Fibroblast of lung (primary cell): ENCODE measurements around the gene FCRL2.

Experiments
- CTCF ChIP-seq, 2 donors: IDR thresholded peaks in 1 of 2; conservative IDR thresholded peaks in 1 of 2; 1 replicate in 1 of 2; 2 replicates in 1 of 2; pipeline ENCODE4 v1.5.1; 2011 to 2012; ENCODE audit warnings: low read length in 2 of 2, control low read depth in 1 of 2, inconsistent platforms in 1 of 2, low read depth in 1 of 2, mild to moderate bottlenecking in 1 of 2
- EZH2 ChIP-seq: IDR thresholded peaks from 2 replicates; pipeline ENCODE4 v1.5.1; 2012; ENCODE audit warnings: low read length, control low read depth, mild to moderate bottlenecking; ENCODE audit errors: missing control alignments

GRCh38 chr1:157781048-157781447 lies 4.1 kb upstream of the FCRL2 start:
- TF ChIP-seq EZH2 (no peak), CTCF (conservative IDR thresholded peaks at IDR 0.05 in 1 of 2, IDR thresholded peaks at IDR 0.05 in 1 of 2; ENCODE audit: low read depth in 1 of 2, low read length in 2 of 2) (no peak)
